Occipital lobe (tissue), 2 donors: Measurements from ENCODE around the gene PKIB. TPM values are rescaled to one million over a fixed set of nuclear protein-coding genes. Genes with fewer than 3 reads are reported as not detected.

Experiments used
- small RNA-seq: library from RNA; depleted of rRNA; stranded (forward); fragments of <200 nt; gene quantifications from one replicate; pipeline ENCODE3, GENCODE V24; 2014
- total RNA-seq: library from RNA; depleted of rRNA; stranded (reverse); fragments of >200 nt; gene quantifications from one replicate; pipeline ENCODE4 v1.2.3, GENCODE V29; 2014

The PKIB gene
- total RNA-seq, 1 donor from 2014 or later: 1.7 TPM

Small RNA genes lying within 50 kb of the gene (small RNA-seq; reads per million reads assigned to genes)
- 0.09 reads per million for gene RN7SL564P

Other genes with a start within 250 kb of the PKIB start
- 88.1 TPM for gene HSF2, start 210.8 kb upstream of the PKIB start, total RNA-seq
- gene SERINC1, start 138.6 kb upstream of the PKIB start, total RNA-seq: 735 TPM
- gene FABP7, start 169.3 kb downstream of the PKIB start, total RNA-seq: 1,309 TPM
- 20.4 TPM for gene SMPDL3A, start 178.9 kb downstream of the PKIB start, total RNA-seq